ENCODE measurements around the gene GIGYF2.
"Not testable (repeated sequence)": the region's sequence is repeated elsewhere in the genome, so short reads cannot be mapped to it uniquely, and the experiment has no call there.

Gene GIGYF2

GRCh38 chr2:232833830-232834229, 136.7 kb downstream of the GIGYF2 start:
- DNase-seq, result no peak

- DNase-seq, result no peak
These were observed 138.6 kb downstream of the GIGYF2 start for GRCh38 chr2:232835687-232836208.

GRCh38 chr2:232836934-232837333, 139.8 kb downstream of the GIGYF2 start:
- no peak for DNase-seq

GRCh38 chr2:232838406-232838874, 141.3 kb downstream of the GIGYF2 start:
- peak; percentile 69 for DNase-seq

GRCh38 chr2:232839411-232840079, 142.4 kb downstream of the GIGYF2 start:
- no peak for DNase-seq

GRCh38 chr2:232842689-232843088, 145.6 kb downstream of the GIGYF2 start:
- no peak for DNase-seq

GRCh38 chr2:232843834-232844233, 146.7 kb downstream of the GIGYF2 start:
- DNase-seq, result no peak

GRCh38 chr2:232846055-232846454, 148.9 kb downstream of the GIGYF2 start:
- DNase-seq, result peak; percentile 34

GRCh38 chr2:232850039-232850438, 152.9 kb downstream of the GIGYF2 start:
- DNase-seq, result no peak

GRCh38 chr2:232852081-232852480, 154.9 kb downstream of the GIGYF2 start:
- not testable (repeated sequence) for DNase-seq

GRCh38 chr2:232852676-232853075, 155.5 kb downstream of the GIGYF2 start:
- DNase-seq, result no peak

GRCh38 chr2:232854082-232854481, 157.0 kb downstream of the GIGYF2 start:
- no peak for DNase-seq

- no peak for DNase-seq
These were observed 160.0 kb downstream of the GIGYF2 start for GRCh38 chr2:232857158-232857563.

GRCh38 chr2:232859385-232859916, 162.3 kb downstream of the GIGYF2 start:
- DNase-seq, result no peak

GRCh38 chr2:232860593-232861241, 163.6 kb downstream of the GIGYF2 start:
- DNase-seq, result no peak

- DNase-seq, result no peak
These were observed 164.2 kb downstream of the GIGYF2 start for GRCh38 chr2:232861353-232861752.

- DNase-seq, result no peak
These were observed 166.9 kb downstream of the GIGYF2 start for GRCh38 chr2:232863996-232864395.

- no peak for DNase-seq
These were observed 168.0 kb downstream of the GIGYF2 start for GRCh38 chr2:232865165-232865564.

- no peak for DNase-seq
These were observed 169.0 kb downstream of the GIGYF2 start for GRCh38 chr2:232866104-232866503.

GRCh38 chr2:232869138-232870017, 172.2 kb downstream of the GIGYF2 start:
- no peak for DNase-seq

- no peak for DNase-seq
These were observed 173.1 kb downstream of the GIGYF2 start, which contains the start of gene SNORC for GRCh38 chr2:232870018-232870765. TSS of gene SNORC (plus strand) at chr2:232870264. CDS start at chr2:232870342, 78 bp downstream.

- no peak for DNase-seq
These were observed 173.7 kb downstream of the GIGYF2 start for GRCh38 chr2:232870766-232871371.

Measured in DMS53 (cell line).